BLaER1 (cell line): ENCODE measurements around the gene FCGR2B.
"Not testable (repeated sequence)": the region's sequence is repeated elsewhere in the genome, so short reads cannot be mapped to it uniquely, and the experiment has no call there.

Experiments
- H3K27ac ChIP-seq: shearing (Covaris generic); formaldehyde crosslinking; 2 replicates; pipeline ENCODE4 v1.8.1; 2022
- H3K27me3 ChIP-seq: shearing (Covaris generic); formaldehyde crosslinking; 2 replicates; pipeline ENCODE4 v1.8.1; 2022
- H3K36me3 ChIP-seq: shearing (Covaris generic); formaldehyde crosslinking; 2 replicates; pipeline ENCODE4 v1.8.1; 2022
- H3K4me1 ChIP-seq: shearing (Covaris generic); formaldehyde crosslinking; 2 replicates; pipeline ENCODE4 v1.8.1; 2022
- H3K4me2 ChIP-seq: shearing (Covaris generic); formaldehyde crosslinking; 2 replicates; pipeline ENCODE4 v1.8.1; 2022
- H3K4me3 ChIP-seq: shearing (Covaris generic); formaldehyde crosslinking; 2 replicates; pipeline ENCODE4 v1.8.1; 2022
- H3K9ac ChIP-seq: shearing (Covaris generic); formaldehyde crosslinking; 2 replicates; pipeline ENCODE4 v1.8.1; 2022
- H3K9me3 ChIP-seq: shearing (Covaris generic); formaldehyde crosslinking; 2 replicates; pipeline ENCODE4 v1.8.1; 2022
- H4K20me1 ChIP-seq: shearing (Covaris generic); formaldehyde crosslinking; 2 replicates; pipeline ENCODE4 v1.8.1; 2022
- Cebpa-rat ChIP-seq: shearing (Covaris generic); IDR thresholded peaks from 2 replicates; pipeline ENCODE4 v1.8.1; 2022

Gene FCGR2B

GRCh38 chr1:161631076-161631475 lies 31.9 kb upstream of the FCGR2B start, which contains the start of gene FCGR3B:
FCGR3B (minus strand) TSS chr1:161631176; CDS start chr1:161631094, 82 bp downstream.
- Histone ChIP-seq H4K20me1 (no peaks in the 10 kb centered on the region), H3K4me2 (no peak within 1 kb of the TSS), H3K4me1 (no peaks in the 10 kb centered on the region), H3K9me3 (no peaks in the 10 kb centered on the region), H3K27me3 (no peaks in the 10 kb centered on the region), H3K4me3 (no peak within 1 kb of the TSS), H3K9ac (no peak within 1 kb of the TSS), H3K36me3 (no peaks in the 10 kb centered on the region), H3K27ac (no peak within 1 kb of the TSS)
- no peak for TF ChIP-seq Cebpa-rat

- H3K9ac ChIP-seq, H3K9me3 ChIP-seq, H3K4me3 ChIP-seq, H3K4me1 ChIP-seq, H3K36me3 ChIP-seq, H4K20me1 ChIP-seq, H3K27ac ChIP-seq, H3K4me2 ChIP-seq, H3K27me3 ChIP-seq: not testable (repeated sequence)
These were observed 27.9 kb upstream of the FCGR2B start for GRCh38 chr1:161634993-161635392.

GRCh38 chr1:161636189-161636782 lies 26.7 kb upstream of the FCGR2B start:
- not testable (repeated sequence) for H3K4me3 ChIP-seq, H3K4me2 ChIP-seq, H3K9ac ChIP-seq, H3K4me1 ChIP-seq, H3K36me3 ChIP-seq, H3K27ac ChIP-seq, H3K27me3 ChIP-seq, H4K20me1 ChIP-seq, H3K9me3 ChIP-seq

GRCh38 chr1:161636976-161637375 lies 26.0 kb upstream of the FCGR2B start:
- not testable (repeated sequence) for H3K9me3 ChIP-seq, H3K36me3 ChIP-seq, H3K4me2 ChIP-seq, H3K27ac ChIP-seq, H3K4me1 ChIP-seq, H3K4me3 ChIP-seq, H4K20me1 ChIP-seq, H3K27me3 ChIP-seq, H3K9ac ChIP-seq

GRCh38 chr1:161638251-161638993 lies 24.5 kb upstream of the FCGR2B start:
- not testable (repeated sequence) for H3K4me2 ChIP-seq, H3K27me3 ChIP-seq, H3K27ac ChIP-seq, H4K20me1 ChIP-seq, H3K9me3 ChIP-seq, H3K4me3 ChIP-seq, H3K36me3 ChIP-seq, H3K9ac ChIP-seq, H3K4me1 ChIP-seq

GRCh38 chr1:161639203-161639602 lies 23.7 kb upstream of the FCGR2B start:
- not testable (repeated sequence) for H3K27ac ChIP-seq, H4K20me1 ChIP-seq, H3K9ac ChIP-seq, H3K4me3 ChIP-seq, H3K27me3 ChIP-seq, H3K36me3 ChIP-seq, H3K4me2 ChIP-seq, H3K9me3 ChIP-seq, H3K4me1 ChIP-seq

- not testable (repeated sequence) for H3K36me3 ChIP-seq, H3K27ac ChIP-seq, H3K9me3 ChIP-seq, H3K4me1 ChIP-seq, H3K9ac ChIP-seq, H4K20me1 ChIP-seq, H3K4me2 ChIP-seq, H3K4me3 ChIP-seq, H3K27me3 ChIP-seq
These were observed 20.2 kb upstream of the FCGR2B start for GRCh38 chr1:161642697-161643096.

- not testable (repeated sequence) for H4K20me1 ChIP-seq, H3K4me2 ChIP-seq, H3K9me3 ChIP-seq, H3K27me3 ChIP-seq, H3K27ac ChIP-seq, H3K9ac ChIP-seq, H3K4me3 ChIP-seq, H3K4me1 ChIP-seq, H3K36me3 ChIP-seq
These were observed 19.3 kb upstream of the FCGR2B start for GRCh38 chr1:161643481-161644208.

- not testable (repeated sequence) for H3K4me2 ChIP-seq, H3K4me1 ChIP-seq, H3K9ac ChIP-seq, H3K9me3 ChIP-seq, H3K27me3 ChIP-seq, H3K36me3 ChIP-seq, H4K20me1 ChIP-seq, H3K27ac ChIP-seq, H3K4me3 ChIP-seq
These were observed 18.1 kb upstream of the FCGR2B start for GRCh38 chr1:161644855-161645254.

GRCh38 chr1:161647507-161648360 lies 15.2 kb upstream of the FCGR2B start:
- H3K9ac ChIP-seq, H3K9me3 ChIP-seq, H4K20me1 ChIP-seq, H3K4me1 ChIP-seq, H3K36me3 ChIP-seq, H3K4me3 ChIP-seq, H3K27me3 ChIP-seq, H3K4me2 ChIP-seq, H3K27ac ChIP-seq: not testable (repeated sequence)

GRCh38 chr1:161653541-161653940 lies 9.4 kb upstream of the FCGR2B start:
- H4K20me1 ChIP-seq, H3K9ac ChIP-seq, H3K36me3 ChIP-seq, H3K9me3 ChIP-seq, H3K4me3 ChIP-seq, H3K4me2 ChIP-seq, H3K27ac ChIP-seq, H3K4me1 ChIP-seq, H3K27me3 ChIP-seq: not testable (repeated sequence)

- H3K9me3 ChIP-seq, H3K27me3 ChIP-seq, H3K4me3 ChIP-seq, H4K20me1 ChIP-seq, H3K27ac ChIP-seq, H3K9ac ChIP-seq, H3K4me1 ChIP-seq, H3K36me3 ChIP-seq, H3K4me2 ChIP-seq: not testable (repeated sequence)
These were observed 9.0 kb upstream of the FCGR2B start for GRCh38 chr1:161653971-161654370.

GRCh38 chr1:161658524-161658923 lies 4.4 kb upstream of the FCGR2B start:
- not testable (repeated sequence) for H3K27me3 ChIP-seq, H3K4me2 ChIP-seq, H3K9me3 ChIP-seq, H4K20me1 ChIP-seq, H3K36me3 ChIP-seq, H3K27ac ChIP-seq, H3K9ac ChIP-seq, H3K4me3 ChIP-seq, H3K4me1 ChIP-seq

GRCh38 chr1:161661660-161662311 lies 1.2 kb upstream of the FCGR2B start:
- not testable (repeated sequence) for H3K9me3 ChIP-seq, H3K27me3 ChIP-seq, H3K9ac ChIP-seq, H3K4me3 ChIP-seq, H4K20me1 ChIP-seq, H3K4me1 ChIP-seq, H3K36me3 ChIP-seq, H3K4me2 ChIP-seq, H3K27ac ChIP-seq
